NOMO-1 (cell line): ENCODE data around the gene RAB1B.

ENCODE experiments used
- DNase-seq, 2 experiments: peaks; one replicate each; lab custom pipeline; 2025; ENCODE audit not compliant: unreplicated experiment in 2 of 2; lab: John Stamatoyannopoulos, UW

The RAB1B gene

GRCh38 chr11:66268244-66268951 lies at the start of gene RAB1B:
TSS of gene RAB1B (plus strand) at chr11:66268639. CDS start at chr11:66268680, 41 bp downstream.
- DNase-seq = peak; percentile 98 to 99

- DNase-seq = no peak
Observed at GRCh38 chr11:66218846-66219620, 49.4 kb upstream of the RAB1B start.

- no peak for DNase-seq
Observed at GRCh38 chr11:66219846-66220565, 48.4 kb upstream of the RAB1B start.

- DNase-seq = no peak
Observed at GRCh38 chr11:66220566-66220935, 47.9 kb upstream of the RAB1B start.

GRCh38 chr11:66221012-66221411 lies 47.4 kb upstream of the RAB1B start:
- no peak for DNase-seq

GRCh38 chr11:66221726-66222236 lies 46.7 kb upstream of the RAB1B start:
- no peak for DNase-seq

GRCh38 chr11:66222358-66223149 lies 45.9 kb upstream of the RAB1B start:
- DNase-seq = peak; percentile 61 to 83

GRCh38 chr11:66224226-66224855 lies 44.1 kb upstream of the RAB1B start:
- DNase-seq = no peak

- DNase-seq = no peak
Observed at GRCh38 chr11:66225066-66225465, 43.4 kb upstream of the RAB1B start.

GRCh38 chr11:66226101-66226500 lies 42.3 kb upstream of the RAB1B start:
- no peak for DNase-seq

GRCh38 chr11:66227700-66228099 lies 40.7 kb upstream of the RAB1B start:
- no peak for DNase-seq

- DNase-seq = no peak
Observed at GRCh38 chr11:66228521-66228920, 39.9 kb upstream of the RAB1B start.

GRCh38 chr11:66230156-66230555 lies 38.3 kb upstream of the RAB1B start:
- DNase-seq = no peak

- DNase-seq = no peak
Observed at GRCh38 chr11:66230978-66231377, 37.5 kb upstream of the RAB1B start.

GRCh38 chr11:66231561-66231960 lies 36.9 kb upstream of the RAB1B start:
- DNase-seq = no peak

GRCh38 chr11:66232769-66233168 lies 35.7 kb upstream of the RAB1B start:
- no peak for DNase-seq

- no peak for DNase-seq
Observed at GRCh38 chr11:66233301-66233700, 35.1 kb upstream of the RAB1B start.

- no peak for DNase-seq
Observed at GRCh38 chr11:66235141-66235540, 33.3 kb upstream of the RAB1B start.

- DNase-seq = no peak
Observed at GRCh38 chr11:66237867-66238266, 30.6 kb upstream of the RAB1B start.

- DNase-seq = no peak
Observed at GRCh38 chr11:66238786-66239413, 29.5 kb upstream of the RAB1B start.
